CD4-positive, CD25-positive, alpha-beta regulatory T cell (primary cell): Measurements from ENCODE around the gene RPUSD4. TPM values are rescaled to one million over a fixed set of nuclear protein-coding genes. Genes with fewer than 3 reads are reported as not detected.

Source experiments
- ATAC-seq, 2 donors: fragments of 150-1000 bp; cut with Tn5 transposase; one replicate each; pipeline ENCODE4 v1.10.0; 2021; ENCODE audit warnings: low read depth in 2 of 2, moderate number of reproducible peaks in 2 of 2, moderate library complexity in 1 of 2
- DNase-seq, 3 donors: peaks; one replicate each; pipeline versions ENCODE4 v3.0.0 to v3.0.0-alpha.2; 2012 to 2022; ENCODE audit warnings: mixed read lengths in 1 of 3
- H3K27ac ChIP-seq: one replicate; pipeline ENCODE4 v1.7.0; 2013; ENCODE audit warnings: mild to moderate bottlenecking, low read length; ENCODE audit not compliant: insufficient read depth, poor library complexity, severe bottlenecking
- H3K27me3 ChIP-seq: one replicate; pipeline ENCODE4 v1.7.0; 2013; ENCODE audit warnings: low read length; ENCODE audit not compliant: control insufficient read depth, insufficient read depth
- H3K36me3 ChIP-seq: one replicate; pipeline ENCODE4 v1.7.0; 2013; ENCODE audit warnings: mild to moderate bottlenecking, low read length, moderate library complexity; ENCODE audit not compliant: control insufficient read depth, insufficient read depth
- H3K4me1 ChIP-seq: 2 replicates; pipeline ENCODE4 v1.7.0; 2013; ENCODE audit warnings: mild to moderate bottlenecking, low read length; ENCODE audit not compliant: insufficient read depth, control insufficient read depth, poor library complexity, severe bottlenecking
- H3K4me3 ChIP-seq: one replicate; pipeline ENCODE4 v1.7.0; 2013; ENCODE audit warnings: low read depth, mild to moderate bottlenecking, low read length, moderate library complexity
- H3K9me3 ChIP-seq, 2 experiments: 1 replicate in 1 of 2; 2 replicates in 1 of 2; pipeline ENCODE4 v1.7.0; 2013; ENCODE audit warnings: low read length in 2 of 2, mild to moderate bottlenecking in 1 of 2, moderate library complexity in 1 of 2; ENCODE audit not compliant: control insufficient read depth in 2 of 2
- H3K27ac Mint-ChIP-seq, 3 donors: one replicate each; pipeline ENCODE4 v1.8.0; 2020 to 2022; ENCODE audit warnings: mild to moderate bottlenecking in 3 of 3, mixed read lengths in 3 of 3, moderate library complexity in 2 of 3
- H3K27me3 Mint-ChIP-seq: one replicate; pipeline ENCODE4 v1.8.0; 2022; ENCODE audit warnings: mild to moderate bottlenecking, mixed read lengths
- H3K36me3 Mint-ChIP-seq: one replicate; pipeline ENCODE4 v1.8.0; 2020; ENCODE audit warnings: mixed read lengths
- H3K4me1 Mint-ChIP-seq, 4 donors: one replicate each; pipeline ENCODE4 v1.8.0; 2020 to 2022; ENCODE audit warnings: mixed read lengths in 4 of 4, mild to moderate bottlenecking in 1 of 4
- H3K4me3 Mint-ChIP-seq, 4 donors: one replicate each; pipeline ENCODE4 v1.8.0; 2020 to 2022; ENCODE audit warnings: mild to moderate bottlenecking in 4 of 4, mixed read lengths in 4 of 4, moderate library complexity in 3 of 4
- H3K9me3 Mint-ChIP-seq, 7 donors: one replicate each; pipeline ENCODE4 v1.8.0; 2020 to 2022; ENCODE audit warnings: mixed read lengths in 7 of 7, mild to moderate bottlenecking in 3 of 7, moderate library complexity in 2 of 7
- polyA plus RNA-seq, 4 donors: library from polyadenylated mRNA; unstranded; fragments of 300-500 nt; fragmentation: Illumina TruSeq; gene quantifications; one replicate each; pipeline ENCODE4 v1.2.3, GENCODE V29; 2021
- total RNA-seq: library from RNA; stranded (reverse); gene quantifications from one replicate; pipeline ENCODE4 v1.2.3, GENCODE V29; 2022

Gene RPUSD4
- total and polyA plus RNA-seq, 5 donors from 2014 or later = 20.0 to 34.8 (median 25.0) TPM

DNA sequence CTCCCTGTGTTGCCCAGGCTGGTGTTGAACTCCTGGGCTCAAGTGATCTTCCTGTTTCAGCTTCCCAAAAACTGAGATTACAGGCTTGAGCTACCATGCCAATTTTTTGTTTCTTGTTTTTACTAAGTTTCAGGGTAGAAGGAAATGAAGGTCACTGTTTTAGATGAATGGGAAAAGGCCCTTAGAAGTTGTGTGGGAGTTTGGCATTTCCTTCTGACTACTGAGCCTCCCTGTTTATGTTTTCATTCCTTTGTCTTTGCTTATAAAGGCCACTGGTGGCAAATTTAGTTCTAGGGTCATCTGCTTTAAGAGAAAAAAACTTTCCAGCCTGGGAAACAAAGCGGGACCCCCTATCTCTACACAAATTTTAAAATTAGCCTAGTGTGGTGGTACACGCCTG is 35.2 kb upstream of the RPUSD4 start:
- Mint-ChIP-seq H3K9me3 (peaks cover 0 to 2% (median 0%) of the 10 kb centered on the region in 7 donors), H3K4me3 (no peak overlapping the region), H3K27ac (no peak overlapping the region)

DNA sequence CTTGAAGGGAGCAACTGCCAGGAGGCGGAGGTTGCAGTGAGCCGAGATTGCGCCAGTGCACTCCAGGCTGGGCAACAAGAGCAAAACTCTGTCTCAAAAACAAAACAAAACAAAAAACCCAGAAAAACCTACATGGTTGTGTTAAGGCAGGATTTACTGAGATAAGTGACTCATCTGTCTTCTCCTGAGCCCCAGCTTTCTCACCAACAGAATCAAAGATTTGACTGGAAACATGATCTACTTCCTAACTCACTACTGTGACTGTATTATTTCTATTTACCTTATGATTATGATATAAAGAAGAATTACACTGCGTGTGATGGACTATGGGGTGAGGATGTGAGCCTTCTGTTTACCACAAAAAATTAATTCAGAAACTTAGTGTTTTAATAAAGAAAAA is 21.9 kb upstream of the RPUSD4 start:
- Mint-ChIP-seq H3K9me3 (no peaks in the 10 kb centered on the region), H3K36me3 (peaks cover 13% of the 10 kb centered on the region), H3K4me3 (no peak overlapping the region), H3K27ac (no peak overlapping the region), H3K4me1 (peaks cover 0 to 14% (median 1%) of the 10 kb centered on the region in 4 donors), H3K27me3 (no peaks in the 10 kb centered on the region)
- peaks cover 10% of the 10 kb centered on the region for H3K36me3 ChIP-seq
- H3K4me3 ChIP-seq = no peak overlapping the region
- no peaks in the 10 kb centered on the region for H3K27me3 ChIP-seq
- no peak for ATAC-seq
- no peak for DNase-seq
- H3K9me3 ChIP-seq = no peaks in the 10 kb centered on the region
- no peak overlapping the region for H3K27ac ChIP-seq
- H3K4me1 ChIP-seq = no peaks in the 10 kb centered on the region

More for the DNA sequence above, 35.2 kb upstream of the RPUSD4 start:
- Histone ChIP-seq H3K36me3 (peaks cover 17% of the 10 kb centered on the region), H3K4me3 (no peak overlapping the region), H3K4me1 (no peaks in the 10 kb centered on the region), H3K27me3 (no peaks in the 10 kb centered on the region), H3K27ac (no peak overlapping the region), H3K9me3 (no peaks in the 10 kb centered on the region)
- Mint-ChIP-seq H3K27me3 (no peaks in the 10 kb centered on the region), H3K4me1 (peaks cover 0 to 2% (median 0%) of the 10 kb centered on the region in 4 donors), H3K36me3 (peaks cover 25% of the 10 kb centered on the region)
- ATAC-seq (no peak), DNase-seq (no peak)

- no peak for ATAC-seq
- H3K36me3 ChIP-seq = peaks cover 10% of the 10 kb centered on the region
- no peak overlapping the region for H3K4me3 ChIP-seq
- Mint-ChIP-seq H3K27me3 (no peaks in the 10 kb centered on the region), H3K4me3 (no peak overlapping the region), H3K27ac (no peak overlapping the region), H3K36me3 (peaks cover 13% of the 10 kb centered on the region), H3K9me3 (no peaks in the 10 kb centered on the region), H3K4me1 (peaks cover 0 to 14% (median 1%) of the 10 kb centered on the region in 4 donors)
- no peak for DNase-seq
- no peak overlapping the region for H3K27ac ChIP-seq
- no peaks in the 10 kb centered on the region for H3K4me1 ChIP-seq
- H3K9me3 ChIP-seq = no peaks in the 10 kb centered on the region
- H3K27me3 ChIP-seq = no peaks in the 10 kb centered on the region
Observed at GRCh38 chr11:126232683-126233082, 21.2 kb upstream of the RPUSD4 start.

DNA sequence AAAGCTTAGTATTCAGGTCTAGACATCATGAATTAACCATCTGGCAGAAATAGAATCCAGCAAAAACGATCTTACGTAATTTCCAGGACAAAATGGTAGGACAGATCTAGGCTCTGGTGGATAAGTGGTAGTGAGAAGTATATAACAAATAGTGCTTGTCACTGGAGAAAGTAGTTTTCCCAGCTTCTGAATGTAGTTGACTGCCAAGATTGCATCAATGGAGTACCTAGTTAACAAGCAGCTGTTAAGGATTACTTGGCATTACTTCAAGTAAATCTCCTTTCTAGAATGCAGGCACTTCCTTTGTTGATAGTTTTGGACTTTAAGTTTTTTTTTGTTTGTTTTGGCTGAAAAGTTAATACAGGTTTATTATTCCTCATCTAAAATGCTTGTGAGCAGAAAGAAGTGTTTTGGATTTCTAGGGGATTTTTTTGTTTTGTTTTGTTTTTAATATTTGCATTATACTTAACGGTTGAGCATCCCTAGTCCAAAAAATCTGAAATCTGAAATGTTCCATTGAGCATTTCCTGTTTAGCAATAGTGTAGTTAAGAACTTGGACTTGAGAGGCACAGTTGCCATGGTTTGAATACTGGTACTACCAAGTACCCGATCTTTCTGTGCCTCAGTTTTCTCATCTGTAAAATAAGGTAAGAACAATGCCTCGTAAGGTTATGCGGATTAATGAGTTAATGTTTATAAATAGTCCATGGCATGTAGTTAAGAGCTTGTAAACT is 20.4 kb upstream of the RPUSD4 start:
- H3K27ac ChIP-seq = no peak overlapping the region
- H3K9me3 ChIP-seq = no peaks in the 10 kb centered on the region
- H3K36me3 Mint-ChIP-seq = peaks cover 13% of the 10 kb centered on the region
- no peak overlapping the region for H3K4me3 ChIP-seq
- DNase-seq (no peak), ATAC-seq (no peak)
- no peaks in the 10 kb centered on the region for H3K9me3 Mint-ChIP-seq
- no peaks in the 10 kb centered on the region for H3K27me3 Mint-ChIP-seq
- no peaks in the 10 kb centered on the region for H3K4me1 ChIP-seq
- H3K27me3 ChIP-seq = no peaks in the 10 kb centered on the region
- H3K27ac Mint-ChIP-seq = no peak overlapping the region
- no peak overlapping the region for H3K4me3 Mint-ChIP-seq
- peaks cover 10% of the 10 kb centered on the region for H3K36me3 ChIP-seq
- peaks cover 0 to 14% (median 1%) of the 10 kb centered on the region in 4 donors for H3K4me1 Mint-ChIP-seq

DNA sequence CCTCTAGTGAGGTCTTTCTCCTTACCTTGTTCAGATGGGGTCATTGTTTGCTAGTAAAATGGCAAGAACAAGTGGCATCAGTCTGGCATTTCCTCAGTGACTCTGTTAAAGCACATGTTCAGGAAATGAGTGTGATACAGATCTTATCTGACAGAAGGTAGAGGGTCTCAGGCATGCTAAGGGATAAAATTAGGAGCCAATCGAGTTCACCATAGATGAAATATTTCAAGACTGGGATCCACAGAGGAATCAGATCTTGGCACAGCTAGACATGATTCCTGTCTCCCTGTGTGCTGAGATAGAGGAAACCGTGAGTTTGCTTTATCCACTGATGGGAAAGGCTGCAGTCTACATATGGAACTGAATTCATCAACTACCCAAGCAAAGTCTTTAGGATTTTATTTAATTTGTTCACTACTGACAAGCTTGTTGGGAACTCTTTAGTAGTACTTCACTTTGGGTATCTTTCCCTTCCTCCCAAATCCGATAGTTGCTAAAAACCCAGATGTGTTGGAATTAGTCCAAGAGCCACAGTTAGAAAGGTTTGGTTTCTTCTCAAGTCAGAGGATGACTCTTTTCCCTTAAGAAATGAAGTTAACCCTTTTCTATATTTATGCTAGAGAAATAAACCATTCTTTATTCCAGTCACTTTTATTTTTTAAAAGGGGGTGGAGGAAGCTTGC is 18.5 kb upstream of the RPUSD4 start:
- Mint-ChIP-seq H3K9me3 (no peaks in the 10 kb centered on the region), H3K36me3 (peaks cover 4% of the 10 kb centered on the region), H3K27ac (no peak overlapping the region), H3K4me3 (no peak overlapping the region), H3K27me3 (no peaks in the 10 kb centered on the region), H3K4me1 (peaks cover 0 to 8% (median 1%) of the 10 kb centered on the region in 4 donors)
- H3K4me3 ChIP-seq = no peak overlapping the region
- peaks cover 4% of the 10 kb centered on the region for H3K36me3 ChIP-seq
- H3K9me3 ChIP-seq = no peaks in the 10 kb centered on the region
- H3K27me3 ChIP-seq = no peaks in the 10 kb centered on the region
- no peaks in the 10 kb centered on the region for H3K4me1 ChIP-seq
- ATAC-seq = no peak
- H3K27ac ChIP-seq = no peak overlapping the region
- DNase-seq = no peak

- no peaks in the 10 kb centered on the region for H3K27me3 ChIP-seq
- no peak overlapping the region for H3K4me3 ChIP-seq
- ATAC-seq (no peak), DNase-seq (no peak)
- no peaks in the 10 kb centered on the region for H3K4me1 ChIP-seq
- no peak overlapping the region for H3K27ac ChIP-seq
- peaks cover 4% of the 10 kb centered on the region for H3K36me3 ChIP-seq
- no peak overlapping the region for H3K27ac Mint-ChIP-seq
- H3K36me3 Mint-ChIP-seq = peaks cover 4% of the 10 kb centered on the region
- H3K9me3 Mint-ChIP-seq = no peaks in the 10 kb centered on the region
- H3K27me3 Mint-ChIP-seq = no peaks in the 10 kb centered on the region
- H3K4me3 Mint-ChIP-seq = no peak overlapping the region
- peaks cover 1 to 7% (median 4%) of the 10 kb centered on the region in 4 donors for H3K4me1 Mint-ChIP-seq
- no peaks in the 10 kb centered on the region for H3K9me3 ChIP-seq
Observed at GRCh38 chr11:126226334-126227084, 15.1 kb upstream of the RPUSD4 start.

- H3K4me1 Mint-ChIP-seq = peaks cover 0 to 11% (median 4%) of the 10 kb centered on the region in 4 donors
- no peaks in the 10 kb centered on the region for H3K9me3 Mint-ChIP-seq
- no peaks in the 10 kb centered on the region for H3K27me3 Mint-ChIP-seq
- Histone ChIP-seq H3K4me3 (no peak overlapping the region), H3K4me1 (no peaks in the 10 kb centered on the region), H3K27me3 (no peaks in the 10 kb centered on the region), H3K9me3 (no peaks in the 10 kb centered on the region), H3K27ac (no peak overlapping the region), H3K36me3 (no peaks in the 10 kb centered on the region)
- DNase-seq = no peak
- no peak for ATAC-seq
- H3K27ac Mint-ChIP-seq = no peak overlapping the region
- no peaks in the 10 kb centered on the region for H3K36me3 Mint-ChIP-seq
- H3K4me3 Mint-ChIP-seq = no peak overlapping the region
Observed at GRCh38 chr11:126225295-126225665, 13.8 kb upstream of the RPUSD4 start.
